ENCODE measurements around the gene LRRC28.

The LRRC28 gene

GRCh38 chr15:99403597-99403996 lies 152.3 kb downstream of the LRRC28 start:
- no peak for DNase-seq

GRCh38 chr15:99404454-99404853 lies 153.2 kb downstream of the LRRC28 start:
- DNase-seq, result no peak

GRCh38 chr15:99406120-99406519 lies 154.8 kb downstream of the LRRC28 start:
- no peak for DNase-seq

- no peak for DNase-seq
Observed at GRCh38 chr15:99406716-99407487, 155.6 kb downstream of the LRRC28 start.

- no peak for DNase-seq
Observed at GRCh38 chr15:99407716-99408115, 156.4 kb downstream of the LRRC28 start.

GRCh38 chr15:99408236-99409096 lies 157.2 kb downstream of the LRRC28 start:
- DNase-seq, result peak; percentile 49

GRCh38 chr15:99409097-99409473 lies 157.8 kb downstream of the LRRC28 start:
- peak; percentile 72 for DNase-seq

GRCh38 chr15:99409560-99409959 lies 158.3 kb downstream of the LRRC28 start:
- DNase-seq, result no peak

GRCh38 chr15:99410477-99410876 lies 159.2 kb downstream of the LRRC28 start:
- no peak for DNase-seq

- no peak for DNase-seq
Observed at GRCh38 chr15:99411234-99411633, 160.0 kb downstream of the LRRC28 start.

GRCh38 chr15:99412082-99412481 lies 160.8 kb downstream of the LRRC28 start:
- DNase-seq, result no peak

- no peak for DNase-seq
Observed at GRCh38 chr15:99412626-99413025, 161.3 kb downstream of the LRRC28 start.

- DNase-seq, result no peak
Observed at GRCh38 chr15:99413955-99414754, 162.9 kb downstream of the LRRC28 start.

- DNase-seq, result no peak
Observed at GRCh38 chr15:99414755-99415731, 163.8 kb downstream of the LRRC28 start.

GRCh38 chr15:99416191-99417188 lies 165.2 kb downstream of the LRRC28 start:
- DNase-seq, result no peak

GRCh38 chr15:99421172-99421656 lies 169.9 kb downstream of the LRRC28 start:
- DNase-seq, result peak; percentile 41

GRCh38 chr15:99421758-99422157 lies 170.5 kb downstream of the LRRC28 start:
- no peak for DNase-seq

GRCh38 chr15:99423186-99424130 lies 172.2 kb downstream of the LRRC28 start:
- DNase-seq, result no peak

GRCh38 chr15:99424131-99424571 lies 172.9 kb downstream of the LRRC28 start:
- DNase-seq, result no peak
